Stimulated activated CD8-positive, alpha-beta memory T cell treated with anti-CD3 and anti-CD28 coated beads, Interleukin-4, amount 100 ng/mL, for 4 hours (primary cell): ENCODE measurements around the gene CD300LD.
"Not testable (repeated sequence)": the region's sequence is repeated elsewhere in the genome, so short reads cannot be mapped to it uniquely, and the experiment has no call there.

Experiments
- DNase-seq, 2 donors: peaks; one replicate each; pipeline ENCODE4 v3.0.0-alpha.2; 2020; ENCODE audit warnings: low read depth in 2 of 2, low spot score in 1 of 2

The CD300LD gene

DNA sequence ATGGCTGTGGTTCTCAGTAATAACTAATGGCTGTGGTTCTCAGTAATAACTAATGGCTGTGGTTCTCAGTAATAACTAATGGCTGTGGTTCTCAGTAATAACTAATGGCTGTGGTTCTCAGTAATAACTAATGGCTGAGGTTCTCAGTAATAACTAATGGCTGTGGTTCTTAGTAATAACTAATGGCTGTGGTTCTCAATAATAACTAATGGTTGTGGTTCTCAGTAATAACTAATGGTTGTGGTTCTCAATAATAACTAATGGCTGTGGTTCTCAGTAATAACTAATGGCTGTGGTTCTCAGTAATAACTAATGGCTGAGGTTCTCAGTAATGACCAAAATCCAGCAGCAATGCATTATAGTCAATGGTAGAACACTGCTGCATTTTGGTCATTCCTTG lies 18.4 kb downstream of the CD300LD start:
- not testable (repeated sequence) for DNase-seq

DNA sequence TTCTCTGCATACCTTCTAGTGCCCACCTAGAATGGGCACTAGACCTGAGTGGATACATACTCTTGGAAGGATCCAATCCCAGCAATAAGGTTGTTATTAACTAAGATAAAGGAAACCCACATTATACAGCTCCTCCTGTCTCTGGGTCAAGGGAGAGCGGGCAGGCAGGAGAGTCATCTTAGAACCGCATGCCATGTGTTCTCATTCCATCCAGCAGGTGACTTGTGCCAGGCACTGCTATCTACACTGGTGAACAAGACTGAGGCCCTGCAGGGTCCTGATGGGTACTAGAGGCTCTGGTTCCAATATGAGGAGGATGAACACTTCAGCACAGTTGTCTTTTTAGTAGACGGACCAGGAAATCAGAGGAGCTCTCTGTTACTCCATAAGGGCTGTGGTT lies 18.9 kb downstream of the CD300LD start:
- no peak for DNase-seq

DNA sequence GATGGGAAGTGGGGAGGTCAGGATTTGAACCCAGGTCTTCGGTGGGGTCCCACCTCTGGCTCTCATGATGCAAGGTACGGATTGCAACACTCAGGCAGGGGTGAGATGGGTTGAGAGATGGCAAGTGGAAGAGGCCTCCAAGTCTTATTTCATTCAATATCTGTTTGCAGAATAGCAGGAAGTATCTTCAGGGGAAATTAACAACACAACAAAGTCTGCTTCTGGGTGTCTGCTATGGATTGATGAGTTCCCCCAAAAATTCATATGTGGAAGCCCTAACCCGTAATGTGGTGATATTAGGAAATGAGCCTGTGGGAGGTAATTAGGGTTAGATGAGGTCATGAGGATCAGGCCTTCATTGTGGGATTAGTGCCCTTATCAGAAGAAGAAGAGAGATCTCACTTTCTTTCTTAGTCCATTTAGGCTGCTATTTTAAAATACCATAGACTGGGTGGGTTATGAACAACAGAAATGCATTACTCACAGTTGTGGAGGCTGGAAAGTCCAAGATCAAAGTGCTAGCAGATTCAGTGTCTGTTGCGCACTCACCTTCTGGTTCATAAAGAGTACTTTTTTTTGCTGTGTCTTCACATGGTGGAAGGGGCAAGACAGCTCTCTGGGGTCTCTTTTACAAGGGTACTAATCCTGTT lies 20.3 kb downstream of the CD300LD start:
- DNase-seq, result no peak

DNA sequence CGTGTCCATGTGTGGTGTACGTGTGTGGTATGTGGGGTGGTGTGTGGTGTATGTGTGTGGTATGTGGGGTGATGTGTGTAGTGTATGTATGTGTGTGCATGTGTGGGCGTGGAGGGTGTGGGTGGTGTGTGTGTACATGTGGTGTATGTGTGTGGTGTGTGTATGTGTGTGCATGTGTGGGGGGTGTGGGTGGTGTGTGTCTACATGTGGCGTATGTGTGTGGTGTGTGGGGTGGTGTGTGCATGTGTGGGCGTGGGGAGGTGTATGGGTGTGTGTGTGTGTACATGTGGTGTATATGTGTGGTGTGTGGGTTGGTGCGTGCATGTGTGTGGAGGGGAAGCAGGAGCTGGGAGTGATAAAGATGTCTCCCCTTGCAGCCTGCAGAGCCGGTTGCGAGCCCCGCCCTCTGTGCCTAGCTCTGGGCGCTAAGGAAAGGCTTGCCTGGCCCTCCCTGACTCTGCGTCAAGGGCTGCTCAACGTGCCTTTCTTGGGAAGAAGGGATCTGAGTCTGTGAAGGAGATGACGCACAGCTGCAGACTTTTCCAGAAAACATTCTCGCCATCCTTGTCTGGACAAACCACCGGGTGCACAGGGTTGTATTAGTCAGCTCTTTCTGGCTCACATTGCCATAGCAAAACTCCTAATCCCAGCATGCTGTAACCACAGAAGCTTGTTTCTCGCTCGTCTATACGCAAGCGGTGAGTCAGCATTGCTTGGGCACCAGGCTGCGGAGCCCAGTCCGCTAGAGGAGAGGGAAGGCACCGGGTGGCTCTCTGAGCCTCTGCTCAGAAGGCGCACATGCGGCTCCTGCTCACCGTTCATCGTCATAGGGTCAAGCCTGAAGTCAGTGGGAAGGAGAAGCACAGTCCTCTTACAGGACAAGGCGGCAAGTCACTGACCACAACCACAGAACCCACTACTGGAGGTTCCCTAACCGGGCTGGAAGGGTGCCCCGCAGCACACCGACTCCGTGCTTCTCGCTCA lies 22.8 kb downstream of the CD300LD start:
- DNase-seq, result no peak

DNA sequence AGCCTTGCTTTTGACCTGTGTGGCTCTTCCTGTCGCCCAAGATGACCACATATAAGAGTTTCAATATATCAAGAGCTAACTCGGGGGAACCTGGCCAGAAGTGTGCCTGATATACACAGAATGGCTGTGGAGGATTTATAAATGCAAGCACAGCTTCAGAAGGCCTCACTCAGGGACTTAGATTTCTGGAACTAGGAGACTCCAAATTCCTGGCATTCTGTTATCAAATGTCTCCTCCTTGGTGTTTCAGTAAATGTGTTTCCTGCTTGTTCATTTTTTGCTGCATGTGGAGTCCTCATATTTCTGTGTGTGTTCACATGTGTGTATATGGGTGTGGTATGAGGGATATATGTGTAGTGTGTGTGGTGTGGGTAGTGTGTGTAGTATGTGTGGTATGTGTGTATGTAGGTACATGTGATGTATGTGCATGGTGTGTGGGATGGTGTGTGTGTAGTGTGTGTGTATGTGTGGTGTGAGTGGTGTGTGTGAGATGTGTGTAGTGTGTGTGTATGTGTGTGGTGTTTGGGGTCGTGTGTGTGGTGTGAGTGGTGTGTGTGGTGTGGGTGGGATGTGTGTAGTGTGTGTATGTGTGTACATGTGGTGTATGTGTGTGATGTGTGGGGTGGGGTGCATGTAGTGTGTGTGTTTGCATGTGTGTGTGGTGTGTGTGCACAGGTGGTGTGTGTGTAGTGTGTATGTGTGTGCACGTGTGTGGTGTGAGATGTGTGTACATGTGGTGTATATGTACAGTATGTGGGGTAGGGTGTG lies 23.8 kb downstream of the CD300LD start:
- no peak for DNase-seq

DNA sequence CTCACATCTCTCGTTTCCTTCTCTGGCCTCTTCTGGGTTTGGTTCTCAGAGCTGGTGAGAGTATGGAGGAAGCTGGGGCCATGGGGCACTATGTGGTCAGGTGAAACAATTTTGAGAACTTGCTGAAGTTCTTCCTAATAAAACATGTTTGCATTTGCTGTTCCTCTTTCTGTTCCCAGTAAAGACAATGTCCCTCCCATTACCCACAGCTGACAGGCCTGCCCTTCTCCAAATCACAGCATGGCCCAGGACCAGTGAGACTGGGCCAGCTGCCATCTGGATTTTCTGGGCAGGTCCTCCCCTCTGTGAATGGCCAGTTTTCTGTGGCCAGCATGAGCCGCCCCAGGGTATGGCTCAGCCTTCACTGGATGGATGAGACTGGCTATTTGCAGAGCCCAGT lies 24.7 kb downstream of the CD300LD start, which contains the start of gene CD300H:
TSS of gene CD300H (minus strand) at position 113 of the 400 bp plus-strand sequence.
- no peak for DNase-seq

DNA sequence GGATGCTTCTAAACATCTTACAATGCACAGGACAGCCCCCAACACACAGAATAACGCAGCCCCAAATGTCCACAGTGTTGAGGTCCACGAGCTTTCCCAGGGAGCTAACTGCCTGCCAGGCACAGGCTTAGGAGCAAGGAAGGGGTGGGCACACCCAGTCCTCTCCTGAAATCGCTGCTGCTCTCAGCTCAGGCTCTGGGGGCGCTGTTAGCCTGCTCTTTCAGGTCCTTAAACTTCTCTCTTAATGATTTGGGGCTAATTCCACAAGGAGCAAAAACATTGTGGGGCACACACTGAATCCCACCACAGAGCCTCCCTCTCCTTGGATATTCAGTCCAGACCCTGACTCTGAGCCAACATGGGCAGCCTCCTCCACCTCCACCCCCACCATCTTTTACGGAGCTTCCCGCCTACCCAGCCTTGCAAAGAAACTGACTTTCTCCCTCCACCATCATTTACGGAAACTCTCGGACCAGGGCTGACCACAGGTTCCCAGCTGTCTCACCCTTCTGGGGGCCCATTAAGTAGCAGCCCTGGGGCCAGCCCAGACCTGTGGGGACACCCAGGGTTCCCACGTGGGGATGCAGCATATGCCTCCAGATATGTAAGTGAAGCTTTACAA lies 25.8 kb downstream of the CD300LD start:
- no peak for DNase-seq

DNA sequence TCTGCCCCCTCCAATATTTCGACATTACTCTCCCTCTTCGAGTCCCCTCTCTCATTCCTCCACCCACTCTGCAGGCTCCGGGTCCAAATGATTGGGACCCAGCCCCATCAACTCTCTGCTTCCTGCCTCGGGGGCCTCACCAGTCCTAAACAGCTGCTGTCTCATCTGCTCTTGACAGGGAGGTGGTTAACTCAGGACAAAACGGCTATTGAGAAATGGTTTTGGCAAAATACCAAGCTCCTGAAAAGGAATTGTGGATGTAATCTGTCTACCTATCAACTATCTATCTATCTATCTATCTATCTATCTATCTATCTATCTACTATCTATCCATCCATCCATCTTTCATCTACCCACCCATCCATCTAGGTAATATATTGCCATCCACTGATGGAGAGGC lies 27.0 kb downstream of the CD300LD start:
- no peak for DNase-seq

DNA sequence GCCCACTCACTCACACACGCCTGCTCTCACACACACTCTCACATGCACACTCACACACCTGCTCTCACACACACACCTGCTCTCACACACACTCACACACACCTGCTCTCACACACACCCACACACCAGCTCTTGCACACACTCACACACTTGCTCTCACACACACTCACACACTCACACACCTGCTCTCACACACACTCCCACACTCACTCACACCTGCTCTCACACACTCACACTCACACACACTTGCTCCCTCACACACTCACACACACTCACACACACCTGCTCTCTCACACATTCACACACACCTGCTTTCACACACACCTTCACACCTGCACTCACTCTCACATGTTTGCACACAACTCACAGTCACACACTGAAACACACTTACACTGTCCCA lies 28.7 kb downstream of the CD300LD start:
- DNase-seq, result no peak

DNA sequence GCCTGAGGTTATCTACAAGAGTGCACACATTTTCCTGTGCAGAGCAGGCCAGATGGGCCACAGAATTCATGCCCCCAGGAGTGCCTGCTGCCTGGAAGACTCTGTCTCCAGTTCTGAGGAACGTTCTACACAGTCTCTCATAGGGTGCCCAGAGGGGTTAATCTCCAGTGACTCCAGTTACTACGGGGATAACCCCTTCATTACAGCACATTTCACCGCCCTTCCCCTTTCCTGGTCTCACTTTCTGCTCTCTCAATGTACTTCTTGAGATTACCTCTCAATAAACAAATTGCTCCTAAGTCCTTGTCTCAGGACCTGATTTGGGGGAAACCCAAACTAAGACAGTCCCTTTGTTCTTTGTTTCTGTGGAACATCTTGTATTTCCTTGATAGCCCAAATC lies 30.5 kb downstream of the CD300LD start:
- no peak for DNase-seq

DNA sequence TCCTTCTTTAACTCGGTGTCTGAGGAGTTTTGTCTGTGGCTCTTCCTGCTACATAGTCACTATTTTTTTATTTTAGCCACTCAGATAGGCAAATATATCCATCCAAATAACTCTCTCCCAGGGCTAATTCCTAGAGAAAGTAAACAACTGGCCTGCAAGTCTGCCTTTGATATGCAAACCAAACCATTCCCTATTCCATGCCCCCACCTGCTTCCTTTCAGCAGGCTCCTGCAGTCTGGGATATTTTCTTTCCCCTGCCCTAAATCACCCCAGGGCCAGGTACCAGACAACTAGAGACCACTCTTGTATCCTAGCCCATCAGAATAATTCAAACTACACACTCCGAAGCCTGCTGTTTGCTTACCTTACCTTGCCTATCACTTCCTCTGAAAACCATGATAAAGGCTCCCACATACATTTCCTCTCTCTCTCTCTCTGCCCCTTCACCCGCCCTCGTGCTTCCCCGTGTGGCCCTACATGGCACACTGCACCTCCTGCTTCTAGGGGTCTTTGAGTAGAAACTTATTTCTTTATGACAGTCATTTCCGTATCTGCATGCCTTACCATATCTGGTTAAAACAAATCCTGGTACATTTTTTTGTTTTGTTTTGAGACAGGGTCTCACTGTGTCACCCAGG lies 33.1 kb downstream of the CD300LD start:
- no peak for DNase-seq

DNA sequence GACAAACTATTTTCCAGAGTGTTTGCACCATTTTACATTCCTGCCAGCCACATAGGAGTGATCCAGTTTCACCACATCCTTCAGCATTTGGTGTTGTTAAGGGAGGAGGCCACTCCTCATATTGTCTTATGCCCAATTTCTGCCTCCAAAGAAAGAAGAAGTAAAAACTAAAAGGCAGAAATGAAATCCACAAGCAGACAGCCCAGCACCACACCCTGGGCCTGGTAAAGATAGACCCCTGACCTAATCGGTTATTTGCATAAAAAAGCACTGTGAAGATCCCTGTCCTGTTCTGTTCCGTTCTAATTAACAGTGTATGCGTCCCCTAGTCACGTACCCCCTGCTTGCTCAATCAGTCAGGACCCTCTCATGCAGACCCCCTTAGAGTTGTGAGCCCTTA lies 33.7 kb downstream of the CD300LD start:
- DNase-seq, result not testable (repeated sequence)

DNA sequence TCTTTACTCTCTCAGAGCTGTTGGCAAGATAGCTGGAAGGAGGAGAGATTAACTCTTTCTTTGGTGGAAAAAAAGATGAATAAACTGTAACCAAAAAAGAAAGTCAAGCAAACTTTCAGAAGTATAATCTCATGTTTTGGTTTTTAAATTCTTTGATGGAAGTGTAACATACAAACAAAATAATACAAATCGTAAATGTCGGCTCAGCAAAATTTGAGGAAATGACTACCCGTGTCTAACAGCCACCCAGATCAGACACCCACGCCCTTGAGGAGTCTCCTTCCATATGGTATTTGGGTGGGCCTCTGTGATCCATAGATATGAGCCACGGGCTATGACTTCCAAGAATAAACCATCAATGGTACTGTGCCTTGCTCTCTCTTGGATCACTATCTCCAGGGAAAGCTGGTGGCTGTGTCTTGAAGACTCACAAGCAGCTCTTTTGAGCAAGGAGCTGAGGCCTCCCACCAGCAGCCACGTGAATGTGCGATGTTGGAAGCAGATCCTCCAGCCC lies 36.6 kb downstream of the CD300LD start:
- no peak for DNase-seq

DNA sequence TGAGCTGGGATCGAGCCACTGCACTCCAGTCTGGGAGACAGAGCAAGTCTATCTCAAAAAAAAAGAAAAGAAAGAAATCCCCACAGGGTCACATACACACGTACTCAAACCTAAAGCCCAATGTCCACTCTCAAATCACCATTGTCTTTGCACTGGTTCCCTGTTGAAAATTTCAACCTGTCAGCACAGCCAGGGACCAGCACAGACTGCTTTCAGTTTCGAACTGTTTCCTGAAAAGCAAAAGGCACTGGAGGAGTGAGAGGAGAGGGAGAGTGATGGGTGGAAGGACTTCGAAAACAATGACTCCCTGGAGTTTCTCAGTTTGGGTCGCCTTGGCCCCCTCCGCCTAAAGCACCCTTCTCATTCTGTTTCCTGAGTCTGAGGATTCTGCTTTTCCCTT lies 37.2 kb downstream of the CD300LD start:
- DNase-seq, result no peak

DNA sequence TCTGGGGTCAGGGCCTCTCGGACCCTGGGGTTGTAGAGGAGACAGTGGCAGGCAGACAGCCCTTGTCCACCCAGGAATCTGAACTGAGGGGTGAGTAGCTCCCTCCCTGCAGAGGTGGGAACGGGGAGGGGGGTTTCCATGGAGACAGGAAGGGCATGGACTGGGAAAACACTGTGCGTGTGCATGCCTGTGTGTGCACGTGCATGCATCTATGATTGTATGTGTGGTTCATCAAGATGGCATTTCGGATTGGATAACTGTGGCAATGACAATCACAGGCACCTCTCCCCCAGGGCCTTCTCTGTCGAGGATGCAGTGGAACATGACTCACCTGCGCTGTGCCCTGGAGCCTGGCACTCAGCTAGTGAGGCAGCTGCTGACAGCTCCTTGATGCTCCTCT lies 40.0 kb downstream of the CD300LD start:
- DNase-seq, result no peak

DNA sequence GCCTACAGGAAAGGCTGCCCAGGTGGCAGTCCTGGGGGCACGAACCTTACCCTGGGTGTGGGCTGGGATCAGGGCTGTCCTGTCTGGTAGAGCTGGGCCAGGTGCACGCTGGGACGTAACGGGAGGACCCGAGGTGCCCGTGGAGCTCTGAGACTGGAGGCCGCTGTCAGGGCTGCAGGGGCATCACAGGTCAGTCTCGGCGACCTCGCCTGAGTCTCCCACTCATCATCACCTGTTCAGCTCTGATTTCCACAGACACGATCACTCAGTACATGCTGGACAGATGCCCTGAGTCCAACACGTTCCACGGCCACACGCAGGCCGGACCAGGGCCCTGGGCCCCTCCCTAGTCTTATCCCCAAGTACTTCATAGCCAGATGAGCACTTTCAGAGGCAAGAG lies 41.5 kb downstream of the CD300LD start:
- no peak for DNase-seq

DNA sequence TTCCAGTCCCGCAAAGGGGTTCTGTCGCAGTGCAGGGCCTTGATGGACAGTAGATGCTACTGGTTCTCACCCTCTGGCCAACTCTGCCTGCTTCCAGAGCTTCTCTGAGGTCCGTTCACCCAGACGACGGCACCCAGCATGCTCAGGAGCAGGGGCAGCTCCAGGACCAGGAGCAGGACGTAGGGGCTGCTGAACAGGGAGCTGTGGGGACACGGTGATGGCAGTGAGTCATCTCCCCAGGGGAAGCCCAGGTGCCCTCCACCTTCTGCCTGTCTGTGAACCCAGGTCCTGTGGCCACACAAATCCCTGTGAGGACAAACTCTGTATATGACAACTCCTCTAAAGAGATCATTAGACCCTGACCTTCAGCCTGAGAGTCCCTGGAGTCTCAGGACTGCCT lies 42.7 kb downstream of the CD300LD start:
- no peak for DNase-seq

DNA sequence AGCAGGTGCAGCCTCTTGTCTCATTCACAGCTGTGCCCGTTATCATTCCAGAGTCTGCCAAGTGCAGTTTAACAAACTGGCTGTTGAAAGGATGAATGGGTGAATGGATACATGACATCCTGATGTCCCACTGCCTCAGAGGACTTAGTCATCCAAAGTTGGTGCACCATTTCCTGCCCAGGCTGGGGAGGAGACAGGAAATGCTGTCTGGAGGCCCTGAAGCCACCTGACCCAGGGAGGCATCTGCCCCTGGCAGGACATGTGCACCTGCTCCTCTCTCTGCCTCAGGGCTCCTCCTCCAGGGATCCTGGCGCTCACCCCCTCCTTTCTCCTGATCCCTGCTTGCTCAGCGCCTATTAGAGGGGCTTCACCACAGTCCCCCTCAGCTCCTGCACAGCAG lies 44.3 kb downstream of the CD300LD start:
- no peak for DNase-seq

DNA sequence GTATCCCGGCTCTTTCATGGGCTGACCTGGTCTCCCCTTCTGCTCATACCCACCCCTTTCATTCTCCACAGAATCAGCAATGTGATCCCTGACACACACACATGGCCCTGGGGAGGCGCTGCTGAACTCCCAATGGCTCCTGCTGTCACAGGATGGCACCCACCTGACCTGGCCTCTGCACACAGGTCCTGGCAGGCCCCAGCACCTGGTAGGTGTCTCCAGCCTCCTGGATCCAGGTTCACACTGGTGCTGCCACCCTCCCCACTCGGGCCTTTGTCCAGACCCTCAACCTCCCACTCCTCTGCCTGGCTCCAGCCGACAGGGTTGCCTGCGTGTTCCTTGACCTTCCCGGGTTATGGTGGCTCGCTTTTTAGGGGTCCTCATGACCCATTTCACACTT lies 44.8 kb downstream of the CD300LD start:
- no peak for DNase-seq

DNA sequence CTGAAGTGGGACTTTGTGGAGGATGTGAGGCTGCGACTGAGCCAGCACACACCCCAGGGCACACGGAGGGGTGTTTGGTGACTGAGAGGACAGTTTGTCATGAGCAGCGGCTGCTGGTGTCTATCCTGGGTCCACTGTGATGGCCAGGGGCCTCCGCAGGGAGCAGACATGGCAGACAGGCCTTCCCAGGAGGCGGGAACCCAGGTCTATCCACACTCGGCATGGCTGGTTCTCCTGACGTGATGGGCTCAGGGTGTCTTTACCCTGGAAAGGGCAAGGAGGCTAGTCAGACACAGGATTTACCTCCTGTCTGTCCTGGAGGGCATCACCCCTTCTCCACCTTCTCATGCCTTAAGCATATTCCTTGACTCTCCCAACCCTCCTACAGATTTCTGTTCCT lies 45.5 kb downstream of the CD300LD start:
- DNase-seq, result no peak

DNA sequence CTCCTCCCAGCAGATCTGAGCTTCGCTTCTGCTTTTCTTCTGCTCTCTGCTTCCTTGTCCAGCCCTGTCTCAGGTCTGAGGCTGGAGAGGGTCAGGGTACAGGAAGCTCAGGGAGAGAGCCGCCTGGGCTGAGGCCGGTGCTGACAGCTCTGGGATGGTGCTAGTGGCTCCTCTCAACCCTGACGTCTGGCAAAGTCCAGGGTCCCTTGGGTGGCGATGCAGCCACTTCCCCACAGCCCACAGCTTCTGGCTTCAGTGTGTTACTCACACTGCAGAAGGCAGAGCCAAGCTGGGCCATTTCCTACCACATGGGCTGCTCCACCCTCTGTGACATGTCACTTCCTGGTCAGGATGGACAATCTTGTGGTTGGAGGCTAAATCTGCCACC lies 46.2 kb downstream of the CD300LD start, which contains the start of gene CD300C:
TSS of gene CD300C (minus strand) at position 273 of the 388 bp plus-strand sequence. CDS start 333 bp downstream, outside the sequence.
- DNase-seq, result no peak
